IMR-90 (cell line): ENCODE data around the gene PI16. TPM values are rescaled to one million over a fixed set of nuclear protein-coding genes. Genes with fewer than 3 reads are reported as not detected.

Experiments
- ATAC-seq: fragments of 200-7000 bp; cut with Tn5 transposase; 2 replicates; pipeline ENCODE4 v1.9.1; 2020; ENCODE audit warnings: low read depth, mild to moderate bottlenecking, moderate library complexity
- BruUV-seq: library from RNA; stranded (reverse); fragments of 400-500 nt; replicated peaks from 2 replicates; lab custom pipeline; 2021; lab: Mats Ljungman, UMichigan
- CTCF ChIA-PET: fragments of 300-600 bp; formaldehyde crosslinking; extraction: SDS; loops from one replicate; lab custom pipeline; 2021; ENCODE audit warnings: antibody characterized with exemption; lab: Yijun Ruan, JAX
- POLR2A ChIA-PET: fragments of 300-600 bp; sonication (Branson Sonifier 250); formaldehyde crosslinking; loops from one replicate; lab custom pipeline; 2022; ENCODE audit warnings: antibody characterized with exemption; ENCODE audit not compliant: unreplicated experiment; lab: Charles Lee
- DNase-seq: peaks from one replicate; pipeline ENCODE4 v3.0.0; 2013
- H2AFZ ChIP-seq: replicated peaks from 2 replicates; pipeline ENCODE3; 2013; ENCODE audit warnings: low read length, mild to moderate bottlenecking; ENCODE audit not compliant: poor library complexity
- H2AK5ac ChIP-seq: 2 replicates; pipeline ENCODE4 v1.6.1; 2013; ENCODE audit warnings: low read depth, low read length, inconsistent platforms
- H2AK9ac ChIP-seq: replicated peaks from 2 replicates; pipeline ENCODE3; 2013; ENCODE audit warnings: mild to moderate bottlenecking, low read depth, low read length, moderate library complexity; ENCODE audit not compliant: poor library complexity
- H2BK120ac ChIP-seq: 2 replicates; pipeline ENCODE4 v1.6.1; 2013; ENCODE audit warnings: low read depth, low read length, inconsistent platforms
- H2BK15ac ChIP-seq: 3 replicates; pipeline ENCODE4 v1.6.1; 2013; ENCODE audit warnings: low read depth, low read length, inconsistent platforms
- H2BK20ac ChIP-seq: 2 replicates; pipeline ENCODE4 v1.6.1; 2013; ENCODE audit warnings: low read depth, mild to moderate bottlenecking, inconsistent platforms, low read length, moderate library complexity
- H2BK5ac ChIP-seq: 2 replicates; pipeline ENCODE4 v1.6.1; 2013; ENCODE audit warnings: mild to moderate bottlenecking, low read depth, low read length, inconsistent platforms; ENCODE audit not compliant: poor library complexity, severe bottlenecking
- H3K14ac ChIP-seq: replicated peaks from 2 replicates; pipeline ENCODE4 v1.6.1; 2013; ENCODE audit warnings: low read depth, low read length, inconsistent platforms
- H3K18ac ChIP-seq: 2 replicates; pipeline ENCODE4 v1.6.1; 2013; ENCODE audit warnings: low read depth, low read length, control low read depth
- H3K23ac ChIP-seq: 2 replicates; pipeline ENCODE4 v1.6.1; 2013; ENCODE audit warnings: low read depth, low read length, inconsistent platforms
- H3K27ac ChIP-seq: 2 replicates; pipeline ENCODE4 v1.5.1; 2013; ENCODE audit warnings: mild to moderate bottlenecking, control low read depth, low read length; ENCODE audit not compliant: insufficient read depth
- H3K27me3 ChIP-seq: 2 replicates; pipeline ENCODE4 v1.6.1; 2013; ENCODE audit warnings: low read length; ENCODE audit not compliant: control insufficient read depth, insufficient read depth
- H3K36me3 ChIP-seq: 2 replicates; pipeline ENCODE4 v1.6.1; 2013; ENCODE audit warnings: low read length, mixed read lengths; ENCODE audit not compliant: control insufficient read depth, insufficient read depth
- H3K4ac ChIP-seq: 2 replicates; pipeline ENCODE4 v1.6.1; 2013; ENCODE audit warnings: low read depth, low read length, inconsistent platforms
- H3K4me1 ChIP-seq: 2 replicates; pipeline ENCODE4 v1.6.1; 2013; ENCODE audit warnings: low read length, mixed read lengths; ENCODE audit not compliant: control insufficient read depth, insufficient read depth
- H3K4me2 ChIP-seq: 2 replicates; pipeline ENCODE4 v1.6.1; 2013; ENCODE audit warnings: low read depth, mild to moderate bottlenecking, control low read depth, low read length, moderate library complexity
- H3K4me3 ChIP-seq: 2 replicates; pipeline ENCODE4 v1.5.1; 2013; ENCODE audit warnings: low read depth, mild to moderate bottlenecking, control low read depth, low read length, moderate library complexity; ENCODE audit not compliant: insufficient read depth
- H3K56ac ChIP-seq: 2 replicates; pipeline ENCODE4 v1.6.1; 2013; ENCODE audit warnings: low read length, inconsistent platforms; ENCODE audit not compliant: insufficient read depth; ENCODE audit errors: extremely low read depth
- H3K79me1 ChIP-seq, 2 experiments: 2 replicates each; pipeline ENCODE4 v1.6.1; 2013; ENCODE audit warnings: low read length in 2 of 2, inconsistent platforms in 1 of 2, low read depth in 1 of 2
- H3K9ac ChIP-seq: 2 replicates; pipeline ENCODE4 v1.6.1; 2013; ENCODE audit warnings: low read depth, low read length, control low read depth
- H3K9me1 ChIP-seq: 2 replicates; pipeline ENCODE4 v1.6.1; 2013; ENCODE audit warnings: low read length, inconsistent platforms; ENCODE audit not compliant: insufficient read depth
- H3K9me3 ChIP-seq: 2 replicates; pipeline ENCODE4 v1.6.1; 2013; ENCODE audit warnings: low read length; ENCODE audit not compliant: control insufficient read depth, insufficient read depth
- H4K20me1 ChIP-seq: 2 replicates; pipeline ENCODE4 v1.6.1; 2013; ENCODE audit warnings: low read length, inconsistent platforms; ENCODE audit not compliant: insufficient read depth
- H4K5ac ChIP-seq: 2 replicates; pipeline ENCODE4 v1.6.1; 2013; ENCODE audit warnings: mild to moderate bottlenecking, low read depth, low read length, control low read depth
- H4K8ac ChIP-seq, 2 experiments: 2 replicates each; pipeline ENCODE4 v1.6.1; 2013; ENCODE audit warnings: low read depth in 2 of 2, low read length in 2 of 2, control low read depth in 1 of 2, inconsistent platforms in 1 of 2
- H4K91ac ChIP-seq: 2 replicates; pipeline ENCODE4 v1.6.1; 2013; ENCODE audit warnings: low read depth, low read length, inconsistent platforms; ENCODE audit not compliant: insufficient read depth
- BHLHE40 ChIP-seq: fragments of 150-350 bp; IDR thresholded peaks from 2 replicates; pipeline ENCODE4 v1.6.1; 2016; ENCODE audit warnings: mild to moderate bottlenecking, low read depth, low read length
- CEBPB ChIP-seq: IDR thresholded peaks from 2 replicates; pipeline ENCODE4 v1.6.1; 2012; ENCODE audit warnings: low read depth, low read length, improper control_type of control experiment
- CHD1 ChIP-seq: IDR thresholded peaks from 2 replicates; pipeline ENCODE4 v1.6.1; 2012; ENCODE audit warnings: low read depth, low read length, improper control_type of control experiment
- FOS ChIP-seq: fragments of 150-350 bp; IDR thresholded peaks from 2 replicates; pipeline ENCODE4 v1.6.1; 2016; ENCODE audit warnings: low read depth, low read length
- MAFK ChIP-seq: IDR thresholded peaks from 2 replicates; pipeline ENCODE4 v1.6.1; 2012; ENCODE audit warnings: low read depth, low read length, improper control_type of control experiment
- MAZ ChIP-seq: IDR thresholded peaks from 2 replicates; pipeline ENCODE4 v1.6.1; 2012; ENCODE audit warnings: low read depth, mild to moderate bottlenecking, low read length, improper control_type of control experiment, moderate library complexity, borderline replicate concordance
- MXI1 ChIP-seq: IDR thresholded peaks from 2 replicates; pipeline ENCODE4 v1.6.1; 2012; ENCODE audit warnings: low read depth, mild to moderate bottlenecking, low read length, moderate library complexity, borderline replicate concordance
- NFE2L2 ChIP-seq: fragments of 150-350 bp; IDR thresholded peaks from 2 replicates; pipeline ENCODE4 v1.6.1; 2016; ENCODE audit warnings: low read depth, mild to moderate bottlenecking, low read length
- POLR2A ChIP-seq: IDR thresholded peaks from 2 replicates; pipeline ENCODE4 v1.6.1; 2012; ENCODE audit warnings: mild to moderate bottlenecking, low read depth, low read length
- RAD21 ChIP-seq: IDR thresholded peaks from 2 replicates; pipeline ENCODE4 v1.6.1; 2012; ENCODE audit warnings: low read length, improper control_type of control experiment
- RCOR1 ChIP-seq: IDR thresholded peaks from 2 replicates; pipeline ENCODE4 v1.6.1; 2012; ENCODE audit warnings: mild to moderate bottlenecking, low read length, improper control_type of control experiment; ENCODE audit not compliant: insufficient replicate concordance
- RFX5 ChIP-seq: IDR thresholded peaks from 2 replicates; pipeline ENCODE4 v1.8.0; 2012; ENCODE audit warnings: low read depth, mild to moderate bottlenecking, low read length, moderate library complexity
- SMC3 ChIP-seq: fragments of 150-350 bp; IDR thresholded peaks from 2 replicates; pipeline ENCODE4 v1.6.1; 2016; ENCODE audit warnings: low read depth, mild to moderate bottlenecking, antibody characterized with exemption, low read length, moderate library complexity
- WGBS, 2 experiments: methylation state at CpG; one replicate each; pipeline versions ENCODE4 v1.1.5 to v1.1.7; 2013; ENCODE audit warnings: missing lambda C conversion rate in 2 of 2; ENCODE audit not compliant: insufficient read length in 1 of 2; ENCODE audit errors: extremely low coverage in 2 of 2; 5-methylcytosine and 5-hydroxymethylcytosine counted together
- dilution Hi-C: fragments of 300-500 bp; cut with HindIII; formaldehyde crosslinking; loops from one replicate; pipeline ENCODE4 v1.14.3; 2018; ENCODE audit warnings: low sequenced_read_pairs; ENCODE audit not compliant: unreplicated experiment
- in situ Hi-C: fragments of 300-500 bp; cut with MboI; formaldehyde crosslinking; loops from 3 replicates; pipeline ENCODE4 v1.14.3; 2019; ENCODE audit warnings: low sequenced_read_pairs, inconsistent platforms, mixed read lengths
- intact Hi-C: fragments of 100-400 bp; cut with micrococcal nuclease; formaldehyde crosslinking; loops from 2 replicates; pipeline ENCODE4 v1.10.0; 2022
- polyA plus RNA-seq, 3 experiments: library from polyadenylated mRNA; depleted of rRNA; stranded (reverse); fragments of >200 nt; gene quantifications; 2 replicates each; pipeline ENCODE4 v1.2.3, GENCODE V29; 2012; ENCODE audit warnings: low replicate concordance in 1 of 3
- total RNA-seq: library from RNA; depleted of rRNA; stranded (reverse); fragments of >200 nt; gene quantifications from 2 replicates; pipeline ENCODE4 v1.2.3, GENCODE V29; 2012
- TF ChIP-seq, protein P1 (sequence below): fragments of 150-350 bp; IDR thresholded peaks from 2 replicates; pipeline ENCODE4 v1.6.1; 2017; ENCODE audit warnings: mild to moderate bottlenecking, antibody characterized with exemption, low read length, low read depth

PI16 gene
- total and polyA plus RNA-seq, 2 of the 4 experiments (the other 2 are of a cell fraction): 0.21 TPM; not detected in 1

GRCh38 chr6:36985417-36985807, 30.9 kb downstream of the PI16 start (continued):
- no peak for TF ChIP-seq RCOR1
- no peak for TF ChIP-seq NFE2L2
- TF ChIP-seq SMC3: no peak

GRCh38 chr6:36985808-36986703, 31.5 kb downstream of the PI16 start, which contains the start of gene MTCH1:
TSS of gene MTCH1 (minus strand) at chr6:36986196. CDS start at chr6:36986173, 23 bp downstream.
- H3K27ac ChIP-seq: peak within 1 kb of the TSS; percentile 98
- H3K4me3 ChIP-seq: peak within 1 kb of the TSS; percentile 97
- H3K36me3 ChIP-seq: peaks cover 7% of the 10 kb centered on the region; the same call in 1 of the 2 replicates
- peak within 1 kb of the TSS; percentile 96 for H2BK5ac ChIP-seq
- H2BK120ac ChIP-seq: peak within 1 kb of the TSS; percentile 78
- peaks cover 23% of the 10 kb centered on the region for H3K9me1 ChIP-seq
- peaks cover 4% of the 10 kb centered on the region; the same call in 1 of the 2 replicates for H3K27me3 ChIP-seq
- H4K5ac ChIP-seq: peak within 1 kb of the TSS; percentile 81
- peak within 1 kb of the TSS; percentile 96 for H4K91ac ChIP-seq
- in situ Hi-C loops: loop anchor here (10.0 kb wide), 1 partner anchor 101 kb away; the partner anchor contains the start of gene C6orf89
- dilution Hi-C loops: no loop called here
- H3K4me1 ChIP-seq: peaks cover 15% of the 10 kb centered on the region
- DNase-seq: peak; percentile 86
- intact Hi-C loops: no loop called here
- peak within 1 kb of the TSS; percentile 99 for H2AK5ac ChIP-seq
- H3K79me1 ChIP-seq: peaks cover 9 to 49% of the 10 kb centered on the region in 2 experiments; a peak in 3 of 4 replicates
- H2AK9ac ChIP-seq: peak within 1 kb of the TSS; percentile 100
- peaks cover 43% of the 10 kb centered on the region for H4K20me1 ChIP-seq
- peak within 1 kb of the TSS; percentile 99 for H3K4ac ChIP-seq
- BruUV-seq: no TSS peak
- peak within 1 kb of the TSS; percentile 97 for H3K23ac ChIP-seq
- peak; percentile 88 for ATAC-seq
- no peaks in the 10 kb centered on the region for H3K9me3 ChIP-seq
- WGBS, 2 experiments: 0% methylated on average over 55 of the region's 101 CpGs; no CpG with 5 or more reads in 1 of the 2 experiments
- H3K4me2 ChIP-seq: peak within 1 kb of the TSS; percentile 99
- CTCF ChIA-PET: interaction anchor here (1.0 kb wide), 1 partner anchor 32 kb away, joined by 3 read pairs; the partner anchor contains the start of gene PI16
- H2BK20ac ChIP-seq: no peak within 1 kb of the TSS; the same call in 1 of the 2 replicates
- H3K56ac ChIP-seq: peak within 1 kb of the TSS; percentile 91
- H3K18ac ChIP-seq: peak within 1 kb of the TSS; percentile 73
- POLR2A ChIA-PET: interaction anchor here (0.5 to 1.1 kb wide), 3 partner anchors 49 to 303 kb away, joined by 4 to 7 read pairs (median 4); no protein-coding TSS in a partner anchor
- H3K14ac ChIP-seq: peak within 1 kb of the TSS; percentile 99
- H2BK15ac ChIP-seq: peak within 1 kb of the TSS; percentile 68; the same call in 2 of the 3 replicates
- peak within 1 kb of the TSS; percentile 94 for H2AFZ ChIP-seq
- peak within 1 kb of the TSS; percentile 96 for H4K8ac ChIP-seq
- peak within 1 kb of the TSS; percentile 100 for H3K9ac ChIP-seq
- TF ChIP-seq POLR2A (peak; percentile 97), RAD21 (no peak; the same call in 1 of the 2 replicates), FOS (peak; percentile 32; the same call in 1 of the 2 replicates), RFX5 (no peak), CEBPB (no peak), MAZ (peak; percentile 68), NFE2L2 (no peak), CHD1 (peak; percentile 81; the same call in 1 of the 2 replicates), MXI1 (peak; percentile 62; the same call in 1 of the 2 replicates), MAFK (no peak), SMC3 (no peak), RCOR1 (no peak), BHLHE40 (peak; percentile 97)
- TF ChIP-seq, protein P1, sequence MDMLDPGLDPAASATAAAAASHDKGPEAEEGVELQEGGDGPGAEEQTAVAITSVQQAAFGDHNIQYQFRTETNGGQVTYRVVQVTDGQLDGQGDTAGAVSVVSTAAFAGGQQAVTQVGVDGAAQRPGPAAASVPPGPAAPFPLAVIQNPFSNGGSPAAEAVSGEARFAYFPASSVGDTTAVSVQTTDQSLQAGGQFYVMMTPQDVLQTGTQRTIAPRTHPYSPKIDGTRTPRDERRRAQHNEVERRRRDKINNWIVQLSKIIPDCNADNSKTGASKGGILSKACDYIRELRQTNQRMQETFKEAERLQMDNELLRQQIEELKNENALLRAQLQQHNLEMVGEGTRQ: peak; percentile 99
